ENCODE results near the gene FAM120AOS. TPM values are rescaled to one million over a fixed set of nuclear protein-coding genes. Genes with fewer than 3 reads are reported as not detected.

FAM120AOS gene
- total and polyA plus RNA-seq, 12 donors, result 26.2 to 62.6 (median 46.6) TPM

GRCh38 chr9:93436218-93436617, 17.2 kb downstream of the FAM120AOS start:
- Histone ChIP-seq H3K4me3 (no peak overlapping the region), H3K27me3 (no peaks in the 10 kb centered on the region), H3K9me3 (replicated peaks in 1 of 3) (no peaks in the 10 kb centered on the region), H3K27ac (no peak overlapping the region), H3K4me1 (replicated peaks in 1 of 2) (no peaks in the 10 kb centered on the region), H3K36me3 (replicated peaks in 1 of 2) (no peaks in the 10 kb centered on the region)
- intact Hi-C loops (cut with DNase I), result no loop called here
- WGBS, 4 donors, result 78 to 94% (median 87%) methylated on average over 6 of the region's 6 CpGs
- no peak for DNase-seq
- TF ChIP-seq POLR2A (IDR thresholded peaks at IDR 0.05), result no peak
- TF ChIP-seq CTCF (IDR thresholded peaks at IDR 0.05), result no peak

- DNase-seq, result no peak
- 85 to 97% (median 90%) methylated on average over 8 of the region's 8 CpGs for WGBS, 4 donors
- H3K27ac ChIP-seq, result no peak overlapping the region
- H3K9me3 ChIP-seq (replicated peaks in 1 of 3), result no peaks in the 10 kb centered on the region
- no peaks in the 10 kb centered on the region for H3K27me3 ChIP-seq
- intact Hi-C loops (cut with DNase I), result no loop called here
- TF ChIP-seq CTCF (IDR thresholded peaks at IDR 0.05) (no peak), POLR2A (IDR thresholded peaks at IDR 0.05) (no peak)
- no peaks in the 10 kb centered on the region for H3K4me1 ChIP-seq (replicated peaks in 1 of 2)
- H3K36me3 ChIP-seq (replicated peaks in 1 of 2), result no peaks in the 10 kb centered on the region
- no peak overlapping the region for H3K4me3 ChIP-seq
Measured at GRCh38 chr9:93435386-93435785, 18.0 kb downstream of the FAM120AOS start.

GRCh38 chr9:93434056-93434455, 19.3 kb downstream of the FAM120AOS start:
- H3K36me3 ChIP-seq (replicated peaks in 1 of 2), result no peaks in the 10 kb centered on the region
- H3K27ac ChIP-seq, result no peak overlapping the region
- H3K27me3 ChIP-seq, result no peaks in the 10 kb centered on the region
- whole genome bisulfite sequencing, 4 donors, result 90 to 95% (median 93%) methylated on average over 3 of the region's 3 CpGs
- TF ChIP-seq POLR2A (IDR thresholded peaks at IDR 0.05) (no peak), CTCF (IDR thresholded peaks at IDR 0.05) (no peak)
- no peak for DNase-seq
- H3K9me3 ChIP-seq (replicated peaks in 1 of 3), result no peaks in the 10 kb centered on the region
- no peak overlapping the region for H3K4me3 ChIP-seq
- intact Hi-C loops (cut with DNase I), result no loop called here
- H3K4me1 ChIP-seq (replicated peaks in 1 of 2), result no peaks in the 10 kb centered on the region

GRCh38 chr9:93432964-93433363, 20.4 kb downstream of the FAM120AOS start:
- intact Hi-C loops (cut with DNase I), result no loop called here

More at GRCh38 chr9:93432964-93433363, 20.4 kb downstream of the FAM120AOS start:
- no peak for DNase-seq
- 92 to 100% (median 93%) methylated on average over 1 of the region's 1 CpG for WGBS, 4 donors
- H3K4me3 ChIP-seq, result no peak overlapping the region
- H3K27ac ChIP-seq, result no peak overlapping the region
- no peaks in the 10 kb centered on the region for H3K36me3 ChIP-seq (replicated peaks in 1 of 2)
- TF ChIP-seq POLR2A (IDR thresholded peaks at IDR 0.05), result no peak
- no peak for TF ChIP-seq CTCF (IDR thresholded peaks at IDR 0.05)
- no peaks in the 10 kb centered on the region for H3K9me3 ChIP-seq (replicated peaks in 1 of 3)
- no peaks in the 10 kb centered on the region for H3K27me3 ChIP-seq
- no peaks in the 10 kb centered on the region for H3K4me1 ChIP-seq (replicated peaks in 1 of 2)
